ENCODE measurements around the gene NPAS3. TPM values are rescaled to one million over a fixed set of nuclear protein-coding genes. Genes with fewer than 3 reads are reported as not detected.

The NPAS3 gene
- total and polyA plus RNA-seq, 2 donors (not counting 3 experiments of a cell fraction or from before 2014, with no cell fraction given), result 0.10 to 0.13 TPM

- H3K4me2 ChIP-seq (ENCODE audit: insufficient read depth, low read length), result no peak overlapping the region
- intact Hi-C loops (cut with micrococcal nuclease), result no loop called here
- FAIRE-seq (no peak), DNase-seq (ENCODE audit: low read depth, low spot score) (no peak)
- H3K27ac ChIP-seq (ENCODE audit: insufficient read depth, low read depth, low read length), result no peak overlapping the region
- H4K20me1 ChIP-seq (replicated peaks; ENCODE audit: control insufficient read depth, extremely low read depth, insufficient read depth, low read length), result no peaks in the 10 kb centered on the region
- ChIA-PET CTCF (no interaction called here), POLR2A (no interaction called here)
- no peaks in the 10 kb centered on the region for H3K9me1 ChIP-seq (replicated peaks; ENCODE audit: control insufficient read depth, extremely low read depth, insufficient read depth, low read length)
- no peak overlapping the region for H3K9ac ChIP-seq (replicated peaks; ENCODE audit: extremely low read depth, insufficient read depth, low read length)
- H3K27me3 ChIP-seq (ENCODE audit: control insufficient read depth in 2 of 2, insufficient read depth in 2 of 2, low read length in 2 of 2), result no peaks in the 10 kb centered on the region
- H3K79me2 ChIP-seq (ENCODE audit: control insufficient read depth, insufficient read depth, low read length), result no peaks in the 10 kb centered on the region
- H3K36me3 ChIP-seq (ENCODE audit: control insufficient read depth in 2 of 2, extremely low read depth in 1 of 2, insufficient read depth in 2 of 2, low read length in 2 of 2), result no peaks in the 10 kb centered on the region
- dilution Hi-C loops (cut with MboI; ENCODE audit: extremely low pct_ligation_motif_present, low sequenced_read_pairs), result no loop called here
- no peaks in the 10 kb centered on the region for H3K9me3 ChIP-seq (replicated peaks; ENCODE audit: control insufficient read depth, insufficient read depth, low read length)
- H3K4me3 ChIP-seq (replicated peaks in 1 of 3; ENCODE audit: insufficient read depth in 1 of 3, low read depth in 1 of 3, low read length in 3 of 3), result no peak overlapping the region
- BruUV-seq (replicated peaks), result no TSS peak
- TF ChIP-seq POLR2AphosphoS5 (IDR thresholded peaks at IDR 0.05; ENCODE audit: insufficient read depth, low read depth, low read length) (no peak), EZH2 (IDR thresholded peaks at IDR 0.05; ENCODE audit: borderline replicate concordance, low read depth, low read length, severe bottlenecking) (no peak), FOS (IDR thresholded peaks at IDR 0.05; ENCODE audit: borderline replicate concordance, insufficient read depth, low read length) (no peak), GATA2 (IDR thresholded peaks at IDR 0.05; ENCODE audit: insufficient read depth, insufficient read length, low read depth, low read length) (no peak), POLR2A (IDR thresholded peaks at IDR 0.05; ENCODE audit: low read depth, low read length) (no peak), JUN (IDR thresholded peaks at IDR 0.05; ENCODE audit: borderline replicate concordance, insufficient read depth, insufficient read length, low read depth) (no peak), MYC (IDR thresholded peaks at IDR 0.05; ENCODE audit: low read depth, low read length) (no peak)
- TF ChIP-seq, protein P1, sequence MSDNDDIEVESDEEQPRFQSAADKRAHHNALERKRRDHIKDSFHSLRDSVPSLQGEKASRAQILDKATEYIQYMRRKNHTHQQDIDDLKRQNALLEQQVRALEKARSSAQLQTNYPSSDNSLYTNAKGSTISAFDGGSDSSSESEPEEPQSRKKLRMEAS (IDR thresholded peaks at IDR 0.05; ENCODE audit: insufficient read depth, insufficient read length), result no peak
- TF ChIP-seq, protein P2, sequence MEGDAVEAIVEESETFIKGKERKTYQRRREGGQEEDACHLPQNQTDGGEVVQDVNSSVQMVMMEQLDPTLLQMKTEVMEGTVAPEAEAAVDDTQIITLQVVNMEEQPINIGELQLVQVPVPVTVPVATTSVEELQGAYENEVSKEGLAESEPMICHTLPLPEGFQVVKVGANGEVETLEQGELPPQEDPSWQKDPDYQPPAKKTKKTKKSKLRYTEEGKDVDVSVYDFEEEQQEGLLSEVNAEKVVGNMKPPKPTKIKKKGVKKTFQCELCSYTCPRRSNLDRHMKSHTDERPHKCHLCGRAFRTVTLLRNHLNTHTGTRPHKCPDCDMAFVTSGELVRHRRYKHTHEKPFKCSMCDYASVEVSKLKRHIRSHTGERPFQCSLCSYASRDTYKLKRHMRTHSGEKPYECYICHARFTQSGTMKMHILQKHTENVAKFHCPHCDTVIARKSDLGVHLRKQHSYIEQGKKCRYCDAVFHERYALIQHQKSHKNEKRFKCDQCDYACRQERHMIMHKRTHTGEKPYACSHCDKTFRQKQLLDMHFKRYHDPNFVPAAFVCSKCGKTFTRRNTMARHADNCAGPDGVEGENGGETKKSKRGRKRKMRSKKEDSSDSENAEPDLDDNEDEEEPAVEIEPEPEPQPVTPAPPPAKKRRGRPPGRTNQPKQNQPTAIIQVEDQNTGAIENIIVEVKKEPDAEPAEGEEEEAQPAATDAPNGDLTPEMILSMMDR (IDR thresholded peaks at IDR 0.05; ENCODE audit: extremely low read depth in 1 of 2, insufficient read depth in 1 of 2, low read depth in 1 of 2, low read length in 2 of 2), result no peak
- H3K4me1 ChIP-seq (ENCODE audit: control insufficient read depth, extremely low read depth, insufficient read depth, low read length), result no peaks in the 10 kb centered on the region
- H2AFZ ChIP-seq (ENCODE audit: low read depth, low read length), result no peak overlapping the region
These were observed 321.1 kb downstream of the NPAS3 start for GRCh38 chr14:33259764-33260163.

All from endothelial cell of umbilical vein (primary cell).